Gastroesophageal sphincter (tissue), 3 donors: Measurements from ENCODE around the gene ANKRD55.

Experiments
- CTCF ChIP-seq, 4 experiments: fragments of 200-600 bp in 2 of 4; fragments of 450-650 bp in 2 of 4; sonication (generic) in 1 of 4; IDR thresholded peaks; one replicate each; pipeline ENCODE4 v1.5.1; 2017 to 2019; ENCODE audit warnings: antibody characterized with exemption in 4 of 4, mild to moderate bottlenecking in 2 of 4, moderate library complexity in 2 of 4
- EP300 ChIP-seq: sonication (generic); formaldehyde crosslinking; IDR thresholded peaks from one replicate; pipeline ENCODE4 v1.6.1; 2017; ENCODE audit warnings: antibody characterized with exemption, mild to moderate bottlenecking
- POLR2A ChIP-seq, 2 donors: fragments of 450-650 bp; IDR thresholded peaks; one replicate each; pipeline ENCODE4 v1.6.1; 2017; ENCODE audit warnings: antibody characterized with exemption in 2 of 2, mild to moderate bottlenecking in 2 of 2, moderate library complexity in 1 of 2
- POLR2AphosphoS5 ChIP-seq: sonication (generic); formaldehyde crosslinking; IDR thresholded peaks from one replicate; pipeline ENCODE4 v1.6.1; 2017; ENCODE audit warnings: antibody characterized with exemption

GRCh38 chr5:56215019-56215830 lies 17.9 kb downstream of the ANKRD55 start:
- TF ChIP-seq POLR2A (IDR thresholded peaks at IDR 0.05) (no peak), EP300 (no peak), CTCF (IDR thresholded peaks at IDR 0.05) (no peak), POLR2AphosphoS5 (no peak)
